AG10803 (cell line): ENCODE measurements around the gene FHIT.
A peak's percentile ranks its signal among the peaks of the same experiment; 100 is the strongest.

ENCODE experiments used
- DNase-seq: peaks from one replicate; pipeline ENCODE4 v3.0.0; 2010; ENCODE audit warnings: low read depth
- H3K4me3 ChIP-seq: 2 replicates; pipeline ENCODE4 v1.5.1; 2011; ENCODE audit warnings: mild to moderate bottlenecking, low read length, control low read depth
- TF ChIP-seq, protein P1 (sequence below): conservative IDR thresholded peaks from 2 replicates; pipeline ENCODE4 v1.5.1; 2011; ENCODE audit warnings: mild to moderate bottlenecking, low read length, control low read depth, inconsistent platforms

The FHIT gene

DNA sequence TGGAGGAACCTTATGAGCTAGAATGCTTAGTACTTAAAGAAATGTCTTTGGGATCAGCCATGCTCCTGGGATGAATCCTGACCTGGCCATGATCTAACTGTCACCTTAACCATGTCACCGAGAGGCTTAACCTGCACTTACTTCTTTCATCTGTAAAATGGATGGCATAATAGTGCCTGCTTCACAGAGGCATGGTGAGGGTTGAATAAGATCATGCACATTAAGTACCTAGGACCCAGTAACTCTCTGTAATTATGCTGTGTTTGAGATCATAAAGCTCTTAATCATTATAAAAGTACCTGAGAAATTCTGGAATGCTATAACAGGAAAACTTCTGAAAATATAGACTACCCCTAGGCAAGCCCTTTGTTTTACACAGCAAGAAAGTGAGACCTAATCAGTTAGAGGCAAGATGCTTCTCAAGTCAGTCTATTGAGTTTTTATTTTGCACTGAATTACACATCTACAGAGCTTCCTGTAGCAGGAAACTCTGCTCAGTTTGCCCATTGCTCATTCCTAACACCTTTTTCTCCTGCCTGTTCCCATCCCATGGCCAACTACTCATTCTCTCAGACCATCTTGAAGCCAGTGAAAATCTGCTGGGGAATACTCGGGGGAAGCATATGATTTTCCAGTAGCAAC lies 1185.9 kb downstream of the FHIT start:
- no peak overlapping the region for H3K4me3 ChIP-seq
- TF ChIP-seq, protein P1, sequence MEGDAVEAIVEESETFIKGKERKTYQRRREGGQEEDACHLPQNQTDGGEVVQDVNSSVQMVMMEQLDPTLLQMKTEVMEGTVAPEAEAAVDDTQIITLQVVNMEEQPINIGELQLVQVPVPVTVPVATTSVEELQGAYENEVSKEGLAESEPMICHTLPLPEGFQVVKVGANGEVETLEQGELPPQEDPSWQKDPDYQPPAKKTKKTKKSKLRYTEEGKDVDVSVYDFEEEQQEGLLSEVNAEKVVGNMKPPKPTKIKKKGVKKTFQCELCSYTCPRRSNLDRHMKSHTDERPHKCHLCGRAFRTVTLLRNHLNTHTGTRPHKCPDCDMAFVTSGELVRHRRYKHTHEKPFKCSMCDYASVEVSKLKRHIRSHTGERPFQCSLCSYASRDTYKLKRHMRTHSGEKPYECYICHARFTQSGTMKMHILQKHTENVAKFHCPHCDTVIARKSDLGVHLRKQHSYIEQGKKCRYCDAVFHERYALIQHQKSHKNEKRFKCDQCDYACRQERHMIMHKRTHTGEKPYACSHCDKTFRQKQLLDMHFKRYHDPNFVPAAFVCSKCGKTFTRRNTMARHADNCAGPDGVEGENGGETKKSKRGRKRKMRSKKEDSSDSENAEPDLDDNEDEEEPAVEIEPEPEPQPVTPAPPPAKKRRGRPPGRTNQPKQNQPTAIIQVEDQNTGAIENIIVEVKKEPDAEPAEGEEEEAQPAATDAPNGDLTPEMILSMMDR, result no peak

DNA sequence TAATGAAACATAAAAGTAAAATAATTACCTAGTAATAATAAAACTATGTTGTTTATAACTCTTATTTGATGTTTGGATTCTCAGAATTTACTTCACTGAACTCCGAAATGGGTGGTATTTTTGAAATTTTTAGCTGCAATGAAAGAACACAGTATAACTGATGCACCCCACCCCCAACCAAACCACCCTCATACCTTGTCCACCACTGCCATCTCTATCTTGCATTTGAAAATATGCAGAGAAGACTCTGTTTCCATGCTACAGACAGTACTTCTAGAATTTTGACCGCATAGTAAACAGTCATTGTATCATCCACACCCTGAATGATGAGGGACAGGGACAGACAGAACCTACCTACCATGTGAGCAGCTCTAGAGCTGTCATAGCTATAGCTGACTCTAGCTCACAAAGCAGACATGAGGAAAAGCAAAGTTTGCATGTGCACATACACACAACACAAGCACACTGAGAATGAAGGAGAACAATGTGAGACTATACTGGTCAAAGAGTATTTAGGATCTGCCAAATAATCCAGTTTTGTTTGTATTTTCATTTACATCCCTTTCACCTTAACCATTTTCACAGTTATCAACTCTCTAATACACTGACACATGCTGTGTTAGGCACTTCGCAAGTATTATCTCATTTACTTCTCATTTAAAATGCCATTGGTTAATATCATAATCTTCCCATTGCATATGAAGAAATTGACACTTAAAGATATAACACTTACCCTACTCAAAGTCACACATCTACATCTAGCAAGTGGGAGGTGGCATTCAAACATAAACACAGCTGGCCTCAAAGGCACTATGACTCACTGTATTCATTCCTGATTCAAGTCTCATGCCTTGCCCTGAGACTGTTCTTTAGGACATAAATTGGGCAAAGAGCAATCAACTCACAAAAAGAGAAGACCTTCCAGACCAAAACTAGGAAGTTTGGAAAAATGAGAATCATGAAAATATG lies 1186.8 kb downstream of the FHIT start:
- TF ChIP-seq, protein P1, result no peak
- H3K4me3 ChIP-seq, result no peak overlapping the region
- DNase-seq, result peak; percentile 51

More for the DNA sequence above, 1185.9 kb downstream of the FHIT start:
- no peak for DNase-seq

DNA sequence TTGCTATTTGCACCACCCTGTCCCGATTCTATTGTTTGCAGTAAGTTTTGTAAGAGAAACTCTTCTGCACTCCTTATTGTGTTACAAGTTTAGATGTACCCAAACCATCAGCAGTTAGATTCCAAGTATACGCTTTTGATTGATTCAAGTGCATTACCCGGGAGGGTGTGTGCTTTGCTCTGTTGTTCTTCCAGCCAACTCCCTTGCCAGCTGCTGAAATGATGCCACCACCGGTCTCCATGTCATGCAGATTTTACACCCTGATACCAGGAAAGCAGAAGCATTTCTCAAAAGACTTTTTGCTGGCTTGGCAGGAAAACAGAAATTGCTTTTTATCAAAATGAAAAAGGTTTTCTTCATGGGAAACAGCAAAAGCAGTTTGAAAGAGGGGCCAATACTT lies 1194.8 kb downstream of the FHIT start:
- DNase-seq, result no peak
- H3K4me3 ChIP-seq, result no peak overlapping the region

DNA sequence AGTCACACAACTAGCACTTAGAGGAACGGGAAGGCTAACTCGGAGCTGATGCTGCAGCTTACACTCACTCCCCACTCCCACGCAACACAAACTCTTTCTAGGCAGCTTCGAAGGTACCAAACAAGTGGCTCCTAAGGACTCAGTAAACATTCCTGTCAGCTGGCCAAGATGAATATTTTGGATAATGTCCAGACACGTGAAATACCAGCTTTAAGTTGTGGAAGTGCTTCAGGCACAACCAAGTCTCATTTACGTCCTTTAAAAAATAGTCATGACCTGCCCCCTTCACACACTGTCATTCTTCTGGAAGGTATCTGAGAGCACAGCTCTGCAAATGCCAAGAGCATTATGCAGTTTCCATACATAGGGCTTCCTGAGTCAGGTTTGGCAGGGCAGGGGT lies 1195.5 kb downstream of the FHIT start:
- no peak for DNase-seq
- no peak overlapping the region for H3K4me3 ChIP-seq
- TF ChIP-seq, protein P1, result no peak

More for the DNA sequence above, 1194.8 kb downstream of the FHIT start:
- TF ChIP-seq, protein P1, result no peak

DNA sequence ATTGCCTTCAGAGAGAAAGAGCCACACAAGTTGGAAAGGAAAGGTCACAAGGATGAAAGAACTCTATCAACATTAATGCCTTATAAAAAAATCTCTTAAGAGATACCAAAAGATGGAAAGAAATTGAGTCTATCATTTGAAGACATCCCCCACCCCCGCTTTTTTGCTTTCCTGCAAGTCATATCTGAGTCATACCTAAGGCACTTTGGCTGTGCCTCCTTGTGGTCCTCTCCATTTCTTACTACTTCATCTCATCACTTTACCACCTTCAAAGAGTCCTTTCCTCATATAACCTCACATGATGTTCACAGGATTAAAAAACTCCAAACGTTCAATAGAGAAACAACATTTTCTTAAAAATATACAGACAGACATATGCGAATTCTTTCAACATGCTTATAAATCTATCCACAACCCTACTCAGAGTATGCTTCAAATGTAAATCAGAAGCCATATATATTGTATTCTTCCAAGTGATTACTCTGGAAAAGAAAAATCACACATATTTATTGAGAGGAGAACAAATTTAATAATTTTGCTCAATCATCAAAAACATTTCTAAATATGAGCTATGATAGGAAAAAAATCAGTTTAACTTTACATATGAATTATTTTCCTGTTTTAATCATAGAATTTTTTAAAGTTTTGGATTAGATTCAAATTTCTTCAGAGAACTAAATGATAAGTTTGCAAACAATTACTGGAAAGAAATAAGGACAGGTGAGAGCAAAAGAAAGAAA lies 1197.6 kb downstream of the FHIT start:
- TF ChIP-seq, protein P1, result no peak
- no peak overlapping the region for H3K4me3 ChIP-seq
- peak; percentile 45 for DNase-seq

DNA sequence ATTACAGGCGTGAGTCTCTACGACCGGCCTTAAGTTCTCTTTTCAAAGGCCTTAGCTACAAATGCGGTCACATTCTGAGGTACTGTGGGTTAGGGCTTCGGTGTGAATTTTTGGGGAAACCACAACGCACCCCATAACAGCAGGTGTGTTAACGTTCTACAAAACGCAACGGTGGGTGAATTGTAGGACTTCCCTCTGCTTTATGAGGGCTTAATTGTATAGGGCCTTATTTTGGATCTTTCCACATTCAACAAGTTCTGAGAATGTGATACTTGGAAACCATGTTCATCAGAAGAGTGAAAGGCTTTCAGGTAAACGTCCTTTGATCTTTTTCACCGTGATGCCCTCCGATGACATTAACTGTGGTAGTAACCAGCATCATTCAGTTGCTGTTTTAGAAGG lies 1202.8 kb downstream of the FHIT start:
- TF ChIP-seq, protein P1, result no peak
- H3K4me3 ChIP-seq, result no peak overlapping the region
- no peak for DNase-seq
